Islet precursor cell (in vitro differentiated cells): ENCODE results near the gene ANKRD44.

Experiments used
- DNase-seq: peaks from one replicate; pipeline ENCODE4 v3.0.0-alpha.2; 2018

ANKRD44 gene

GRCh38 chr2:197286805-197287595 is 23.6 kb downstream of the ANKRD44 start:
- no peak for DNase-seq

DNA sequence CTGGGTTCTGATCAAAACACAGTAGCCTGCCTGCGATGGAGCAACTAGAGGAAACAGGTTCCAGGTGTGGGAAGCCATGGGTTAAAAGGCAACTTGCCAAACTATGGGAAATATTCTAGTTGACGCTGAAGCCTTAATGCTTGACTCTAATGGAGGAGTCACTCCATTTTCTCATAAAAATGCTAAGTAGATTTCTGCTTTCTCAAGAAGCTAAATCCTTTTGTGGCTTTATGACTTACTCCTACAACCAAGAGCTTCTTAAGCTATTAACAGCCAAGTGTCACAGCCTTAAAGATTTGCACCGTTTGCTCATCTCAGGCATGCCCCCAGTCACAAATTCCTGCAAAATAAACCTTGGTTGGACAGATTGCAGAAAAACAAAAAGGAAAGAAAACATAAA is 25.2 kb downstream of the ANKRD44 start:
- DNase-seq: no peak

GRCh38 chr2:197284956-197285355 is 25.6 kb downstream of the ANKRD44 start:
- no peak for DNase-seq

- DNase-seq: no peak
Measured at GRCh38 chr2:197281421-197281820, 29.2 kb downstream of the ANKRD44 start.

- no peak for DNase-seq
Measured at GRCh38 chr2:197280015-197280702, 30.4 kb downstream of the ANKRD44 start.

DNA sequence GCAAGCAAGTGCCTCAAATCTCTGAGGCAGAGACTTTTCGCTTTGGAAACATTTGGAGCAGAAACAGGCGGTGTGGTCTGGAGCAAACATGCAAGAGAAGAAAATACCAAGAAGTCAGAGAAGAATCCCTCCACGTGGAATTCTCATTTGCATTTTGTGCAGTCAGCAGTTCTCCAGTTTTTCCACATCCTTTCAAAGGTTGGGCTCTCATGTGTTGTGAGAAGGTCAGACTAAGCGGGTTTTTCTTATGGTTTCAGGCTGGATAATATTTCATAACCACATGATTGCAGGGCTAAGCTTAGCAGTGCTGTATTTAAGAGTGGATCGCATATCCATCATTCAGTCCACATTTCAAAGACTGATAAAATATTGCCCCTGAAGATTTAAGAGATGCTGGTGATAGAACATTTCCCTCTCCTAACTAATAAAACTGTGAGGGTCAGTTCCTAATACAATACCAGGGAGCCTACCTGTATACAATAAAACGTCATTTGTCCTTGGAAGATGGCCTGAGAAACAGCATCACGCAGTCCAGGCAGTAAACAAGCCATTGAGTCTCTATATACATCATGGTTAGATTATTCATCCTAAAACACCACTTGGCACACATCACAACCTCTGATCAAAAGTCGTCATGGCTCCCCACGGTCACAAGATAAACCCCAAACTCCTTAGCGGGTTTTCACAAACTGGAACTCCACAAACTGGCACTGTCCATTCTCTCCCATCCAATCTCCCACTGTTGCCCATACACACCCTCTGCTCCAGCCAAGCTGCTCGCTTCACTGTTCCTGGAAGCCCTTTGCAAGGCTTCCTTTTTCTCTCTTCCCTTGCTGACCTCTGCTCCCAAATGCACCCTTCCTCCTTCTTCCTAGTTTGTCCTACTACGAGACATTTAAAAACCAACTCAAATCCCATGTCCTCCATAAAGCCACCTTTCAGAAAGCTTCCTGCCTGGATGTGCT is 31.5 kb downstream of the ANKRD44 start:
- no peak for DNase-seq

DNA sequence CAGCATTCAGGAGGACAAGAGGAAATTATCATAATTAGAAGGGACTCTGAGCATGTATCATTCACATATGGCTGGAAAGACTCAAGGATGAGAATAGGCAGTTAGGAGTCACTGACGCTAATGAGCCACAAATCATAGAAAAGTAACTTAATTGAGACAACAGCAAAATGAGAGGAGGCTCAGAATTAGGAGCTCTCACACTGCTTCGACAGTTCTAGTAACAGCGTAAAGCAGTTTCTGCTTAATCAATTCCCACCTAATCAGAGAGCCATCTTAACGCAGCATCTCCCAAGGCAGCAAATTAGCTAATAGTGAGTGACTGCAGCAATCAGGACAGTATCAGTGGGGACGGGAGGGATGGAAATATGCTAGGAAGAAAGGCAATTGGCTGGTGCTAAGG is 32.8 kb downstream of the ANKRD44 start:
- DNase-seq: no peak

DNA sequence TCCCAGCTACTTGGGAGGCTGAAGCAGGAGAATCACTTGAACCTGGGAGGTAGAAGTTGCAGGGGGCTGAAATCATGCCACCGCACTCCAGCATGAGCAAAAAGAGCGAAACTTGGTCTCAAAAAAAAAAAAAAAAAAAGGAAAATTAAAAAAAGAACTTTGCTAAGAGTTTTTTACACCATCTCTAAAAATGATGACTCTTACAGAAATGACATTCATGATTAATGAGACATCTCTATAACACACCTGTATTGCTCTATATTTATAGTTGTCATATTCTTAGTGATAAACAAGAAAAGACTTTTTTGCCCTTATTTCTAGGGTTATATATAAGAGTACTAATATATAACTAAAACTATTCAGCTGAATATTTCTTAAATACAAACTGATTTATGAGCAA is 34.4 kb downstream of the ANKRD44 start:
- no peak for DNase-seq

GRCh38 chr2:197274937-197275336 is 35.6 kb downstream of the ANKRD44 start:
- DNase-seq: no peak

DNA sequence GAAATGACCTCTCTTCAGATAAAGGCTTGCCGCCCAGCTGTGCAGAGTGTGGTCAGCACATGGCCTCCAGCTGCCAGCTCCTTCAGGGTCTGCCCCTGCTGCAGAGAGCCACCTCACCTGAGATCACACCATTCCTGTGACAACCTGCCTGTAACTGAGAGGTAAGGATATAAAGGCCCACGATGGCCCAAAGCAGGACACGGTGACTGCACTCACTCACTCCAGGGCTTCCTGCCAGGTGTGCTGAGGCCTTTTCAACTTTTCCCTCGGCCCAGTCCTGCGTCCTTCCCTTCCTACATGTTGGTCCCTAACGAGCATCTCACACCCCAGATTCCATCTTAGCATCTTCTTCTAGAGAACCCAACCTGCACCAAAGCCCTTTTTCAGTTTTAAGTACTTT is 36.2 kb downstream of the ANKRD44 start:
- DNase-seq: no peak

DNA sequence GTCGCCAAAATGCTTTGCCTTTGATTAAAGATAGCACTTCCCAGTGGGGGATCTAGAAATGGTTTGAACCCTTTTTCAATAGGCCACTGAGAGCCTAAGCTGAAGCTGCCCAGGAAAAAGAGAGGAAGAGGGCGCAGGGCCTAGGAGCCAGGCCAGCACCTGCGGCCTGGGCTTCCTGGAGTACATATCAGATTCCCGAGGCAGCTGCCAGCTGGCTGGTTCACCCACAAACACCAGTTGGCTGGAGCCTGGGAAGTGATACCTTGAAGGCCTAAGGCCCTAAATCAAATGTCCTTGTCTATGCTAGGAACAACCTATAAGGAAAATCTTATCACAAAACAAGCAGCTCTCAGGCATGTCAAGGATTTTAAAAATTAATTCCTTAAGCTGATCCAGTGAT is 37.1 kb downstream of the ANKRD44 start:
- no peak for DNase-seq

- no peak for DNase-seq
Measured at GRCh38 chr2:197270601-197271000, 40.0 kb downstream of the ANKRD44 start.

- DNase-seq: no peak
Measured at GRCh38 chr2:197269815-197270214, 40.8 kb downstream of the ANKRD44 start.

DNA sequence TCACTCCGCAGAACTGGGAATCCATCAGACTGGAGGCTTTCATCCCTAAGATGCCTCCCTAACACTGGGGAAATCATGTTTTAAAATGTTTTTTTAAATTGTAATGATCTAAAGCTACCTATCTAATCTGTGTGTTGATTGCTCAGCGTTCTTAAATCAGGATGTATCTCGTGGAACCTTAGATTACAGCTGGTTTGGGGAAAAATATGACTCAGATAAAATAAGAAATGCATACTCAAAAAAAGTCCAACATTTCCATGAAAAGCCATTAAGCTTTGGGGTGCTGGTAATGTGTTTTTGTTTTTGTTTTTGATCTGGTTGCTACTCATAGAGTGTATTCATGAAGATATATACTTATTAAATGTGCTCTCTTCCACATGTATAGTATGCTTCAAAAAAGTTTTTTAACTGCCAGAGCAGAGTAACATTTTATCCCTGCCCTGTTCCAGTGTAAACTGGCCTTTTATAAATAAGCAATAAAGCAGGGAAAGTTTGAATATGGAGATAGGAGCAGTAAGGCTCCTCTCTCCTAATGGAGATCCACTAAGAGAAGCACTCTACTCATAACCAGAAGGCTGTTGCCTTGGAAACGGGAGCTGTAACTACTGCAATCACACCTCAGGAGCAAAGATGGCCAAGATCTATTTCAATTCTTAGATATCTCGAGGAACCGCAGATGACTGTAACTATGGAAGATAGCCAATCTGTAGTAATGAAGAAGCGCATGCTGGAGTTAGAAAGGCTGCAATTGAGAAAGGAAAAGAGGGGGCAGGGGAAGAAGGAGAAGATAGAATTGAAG is 41.6 kb downstream of the ANKRD44 start:
- no peak for DNase-seq

DNA sequence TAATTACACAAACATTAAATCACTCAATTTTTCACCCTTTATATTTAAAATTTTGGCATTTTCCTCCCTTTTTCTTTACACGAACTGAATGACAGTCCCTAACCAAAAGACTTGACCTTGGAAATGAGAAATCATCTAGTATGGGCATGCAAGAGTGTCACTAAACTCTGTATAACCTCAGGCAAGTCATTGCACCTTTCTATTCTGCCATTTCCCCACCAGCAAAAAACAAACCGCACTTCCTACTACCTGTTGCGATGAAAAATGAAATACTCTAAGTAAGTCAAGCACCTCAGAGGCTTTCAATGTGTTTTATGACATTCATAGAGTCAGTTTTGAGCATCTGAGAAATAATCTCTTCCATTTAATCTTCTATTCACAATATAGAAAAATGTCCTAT is 44.1 kb downstream of the ANKRD44 start:
- no peak for DNase-seq

GRCh38 chr2:197265924-197266323 is 44.7 kb downstream of the ANKRD44 start:
- DNase-seq: no peak

GRCh38 chr2:197265036-197265435 is 45.5 kb downstream of the ANKRD44 start:
- DNase-seq: no peak

DNA sequence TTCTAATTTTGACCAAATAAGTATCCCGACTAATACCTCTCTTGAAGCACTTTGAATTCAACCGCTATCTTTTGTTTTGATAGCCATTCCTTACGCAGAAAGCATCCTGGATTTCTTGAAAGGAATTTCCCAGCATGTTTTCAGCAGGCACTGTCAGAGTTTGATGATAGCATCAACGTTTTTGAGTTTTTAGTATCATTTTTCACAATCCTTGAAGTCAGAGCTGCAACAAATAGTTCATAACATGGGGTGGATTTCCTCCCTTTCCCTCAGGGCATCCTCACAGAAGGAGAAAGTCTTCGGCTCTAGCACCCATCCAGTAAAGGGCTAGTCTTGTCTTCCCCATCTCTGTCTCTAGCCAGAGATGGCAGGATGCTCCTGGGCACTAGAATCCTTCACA is 46.2 kb downstream of the ANKRD44 start:
- DNase-seq: no peak

GRCh38 chr2:197263077-197263476 is 47.5 kb downstream of the ANKRD44 start:
- no peak for DNase-seq

GRCh38 chr2:197261808-197262226 is 48.8 kb downstream of the ANKRD44 start:
- no peak for DNase-seq

DNA sequence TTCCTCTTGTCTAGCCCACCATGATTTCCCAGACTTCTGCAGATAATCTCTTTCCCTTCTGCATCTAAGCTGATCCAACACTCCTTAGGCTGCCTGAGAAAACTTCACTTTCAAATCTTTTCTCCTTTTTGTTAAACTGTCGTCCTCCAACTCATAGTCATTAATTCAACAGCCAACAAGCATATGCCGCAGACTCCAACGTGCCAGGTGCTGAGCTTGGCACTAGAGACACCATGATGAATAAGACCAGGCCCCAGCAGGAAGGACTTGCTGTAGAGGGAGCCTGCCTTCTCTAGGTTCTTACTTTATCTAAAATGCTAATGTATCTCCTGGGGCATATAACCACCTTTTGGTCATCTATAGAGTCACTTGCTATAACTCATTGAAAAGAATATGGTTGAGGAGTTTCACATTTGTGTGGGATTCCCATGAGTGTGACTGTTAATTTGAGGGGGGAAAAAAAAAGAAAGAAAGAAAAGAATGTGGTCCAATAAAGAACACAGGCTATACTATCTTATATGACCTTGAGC is 51.0 kb downstream of the ANKRD44 start:
- DNase-seq: no peak

GRCh38 chr2:197258580-197258979 is 52.0 kb downstream of the ANKRD44 start:
- no peak for DNase-seq
